Endothelial cell (in vitro differentiated cells): Measurements from ENCODE around the gene WNT8B. TPM values are rescaled to one million over a fixed set of nuclear protein-coding genes. Genes with fewer than 3 reads are reported as not detected.

Experiments used
- DNase-seq: peaks from one replicate; pipeline ENCODE4 v3.0.0; 2021; ENCODE audit warnings: low spot score
- H3K27ac Mint-ChIP-seq: one replicate; pipeline ENCODE4 v1.8.0; 2021; ENCODE audit warnings: mixed read lengths, inconsistent platforms; ENCODE audit not compliant: unreplicated experiment
- H3K27me3 Mint-ChIP-seq: one replicate; pipeline ENCODE4 v1.8.0; 2021; ENCODE audit warnings: mild to moderate bottlenecking, moderate library complexity, mixed read lengths, inconsistent platforms; ENCODE audit not compliant: unreplicated experiment
- H3K36me3 Mint-ChIP-seq: one replicate; pipeline ENCODE4 v1.8.0; 2021; ENCODE audit warnings: mild to moderate bottlenecking, low read depth, mixed read lengths, inconsistent platforms; ENCODE audit not compliant: unreplicated experiment
- H3K4me1 Mint-ChIP-seq: one replicate; pipeline ENCODE4 v1.8.0; 2021; ENCODE audit warnings: mild to moderate bottlenecking, mixed read lengths, inconsistent platforms; ENCODE audit not compliant: unreplicated experiment
- H3K4me3 Mint-ChIP-seq: one replicate; pipeline ENCODE4 v1.8.0; 2021; ENCODE audit warnings: mild to moderate bottlenecking, mixed read lengths, inconsistent platforms; ENCODE audit not compliant: unreplicated experiment
- H3K9me3 Mint-ChIP-seq: one replicate; pipeline ENCODE4 v1.8.0; 2021; ENCODE audit warnings: mixed read lengths, inconsistent platforms; ENCODE audit not compliant: unreplicated experiment
- total RNA-seq: library from RNA; stranded (reverse); fragmentation: NEBNext Ultra II Directional; extraction: Animal tissue kit (Norgen Biotek cat#: 25700); gene quantifications from one replicate; pipeline ENCODE4 v1.2.1, GENCODE V29; 2021; ENCODE audit not compliant: unreplicated experiment
- TF ChIP-seq, protein P1 (sequence below): fragments of 200-600 bp; sonication (generic); IDR thresholded peaks from one replicate; pipeline ENCODE4 v1.5.0; 2021; ENCODE audit warnings: antibody characterized with exemption; ENCODE audit not compliant: unreplicated experiment

Gene WNT8B
- total RNA-seq, 1 donor from 2014 or later, result not detected

DNA sequence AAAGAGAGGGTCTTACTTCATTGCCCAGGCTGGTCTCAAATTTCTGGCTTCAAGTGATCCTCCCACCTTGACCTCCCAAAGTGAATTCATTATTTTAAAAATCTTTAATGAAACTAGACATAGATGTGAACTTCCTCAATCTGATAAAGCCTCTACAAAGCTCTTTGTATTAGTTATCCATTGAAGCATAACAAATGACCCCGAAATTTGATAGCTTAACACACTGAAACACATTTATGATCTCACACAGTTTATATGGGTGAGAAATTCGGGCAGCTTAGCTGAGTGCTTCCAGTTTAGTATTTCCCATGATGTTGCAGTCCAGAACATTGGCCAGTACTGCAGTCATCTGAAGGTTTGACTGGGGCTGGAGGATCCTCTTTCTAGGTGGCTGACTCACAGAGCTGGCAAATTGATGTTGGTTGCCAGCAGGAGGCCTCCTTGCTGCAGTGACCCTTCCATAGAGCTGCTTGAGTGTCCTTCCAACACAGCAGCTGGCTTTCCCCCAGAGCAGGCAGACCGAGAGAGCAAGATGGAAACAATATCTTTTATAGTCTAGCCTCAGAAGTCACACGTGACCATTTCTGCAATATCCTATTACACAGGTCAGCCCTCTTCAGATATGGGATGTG is 16.6 kb upstream of the WNT8B start:
- Mint-ChIP-seq H3K4me3 (no peak overlapping the region), H3K27ac (no peak overlapping the region), H3K9me3 (no peaks in the 10 kb centered on the region), H3K36me3 (no peaks in the 10 kb centered on the region), H3K27me3 (no peaks in the 10 kb centered on the region), H3K4me1 (no peaks in the 10 kb centered on the region)
- TF ChIP-seq, protein P1, sequence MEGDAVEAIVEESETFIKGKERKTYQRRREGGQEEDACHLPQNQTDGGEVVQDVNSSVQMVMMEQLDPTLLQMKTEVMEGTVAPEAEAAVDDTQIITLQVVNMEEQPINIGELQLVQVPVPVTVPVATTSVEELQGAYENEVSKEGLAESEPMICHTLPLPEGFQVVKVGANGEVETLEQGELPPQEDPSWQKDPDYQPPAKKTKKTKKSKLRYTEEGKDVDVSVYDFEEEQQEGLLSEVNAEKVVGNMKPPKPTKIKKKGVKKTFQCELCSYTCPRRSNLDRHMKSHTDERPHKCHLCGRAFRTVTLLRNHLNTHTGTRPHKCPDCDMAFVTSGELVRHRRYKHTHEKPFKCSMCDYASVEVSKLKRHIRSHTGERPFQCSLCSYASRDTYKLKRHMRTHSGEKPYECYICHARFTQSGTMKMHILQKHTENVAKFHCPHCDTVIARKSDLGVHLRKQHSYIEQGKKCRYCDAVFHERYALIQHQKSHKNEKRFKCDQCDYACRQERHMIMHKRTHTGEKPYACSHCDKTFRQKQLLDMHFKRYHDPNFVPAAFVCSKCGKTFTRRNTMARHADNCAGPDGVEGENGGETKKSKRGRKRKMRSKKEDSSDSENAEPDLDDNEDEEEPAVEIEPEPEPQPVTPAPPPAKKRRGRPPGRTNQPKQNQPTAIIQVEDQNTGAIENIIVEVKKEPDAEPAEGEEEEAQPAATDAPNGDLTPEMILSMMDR, result no peak
- no peak for DNase-seq

DNA sequence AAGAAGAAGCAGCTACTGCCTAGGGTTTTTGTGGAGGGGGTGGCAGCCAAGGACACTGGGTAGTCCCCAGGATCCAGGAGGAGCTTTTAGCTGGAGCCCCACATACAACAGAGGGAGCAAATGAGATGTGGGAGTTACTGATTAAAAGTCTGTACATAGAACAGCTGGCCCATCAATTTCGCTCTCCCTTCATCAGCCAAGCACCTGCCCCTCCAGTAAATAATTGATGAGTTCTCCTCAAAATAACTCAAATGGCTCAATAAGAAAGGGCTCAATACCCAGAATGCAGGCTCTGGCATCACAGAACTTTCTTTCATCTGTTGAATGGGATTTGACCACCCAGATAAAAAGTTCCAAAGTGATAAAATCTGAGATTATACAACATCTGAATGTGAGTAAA is 15.1 kb upstream of the WNT8B start:
- no peaks in the 10 kb centered on the region for H3K36me3 Mint-ChIP-seq
- H3K27ac Mint-ChIP-seq, result no peak overlapping the region
- DNase-seq, result no peak
- no peaks in the 10 kb centered on the region for H3K27me3 Mint-ChIP-seq
- H3K4me3 Mint-ChIP-seq, result no peak overlapping the region
- no peaks in the 10 kb centered on the region for H3K4me1 Mint-ChIP-seq
- no peaks in the 10 kb centered on the region for H3K9me3 Mint-ChIP-seq
- TF ChIP-seq, protein P1, result no peak

DNA sequence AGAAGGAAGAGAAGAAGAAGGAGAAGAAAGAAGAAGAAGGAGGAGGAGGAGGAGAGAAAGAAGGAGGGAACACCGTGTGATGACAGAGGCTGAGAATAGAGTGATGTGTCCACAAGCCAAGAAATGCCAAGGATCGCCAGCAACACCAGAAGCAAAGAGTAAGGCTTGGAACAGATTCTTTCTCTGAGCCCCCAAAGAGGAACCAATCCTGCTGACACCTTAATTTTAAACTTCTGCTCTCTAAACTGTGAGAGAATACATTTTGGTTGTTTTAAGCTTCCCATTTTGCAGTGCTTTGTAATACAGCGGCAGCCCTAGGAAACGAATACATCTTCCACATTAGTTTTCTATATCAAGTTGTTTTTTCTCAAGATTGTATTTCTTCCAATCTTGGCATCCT is 13.9 kb upstream of the WNT8B start:
- TF ChIP-seq, protein P1, result no peak
- H3K36me3 Mint-ChIP-seq, result no peaks in the 10 kb centered on the region
- no peak overlapping the region for H3K4me3 Mint-ChIP-seq
- no peak overlapping the region for H3K27ac Mint-ChIP-seq
- H3K9me3 Mint-ChIP-seq, result no peaks in the 10 kb centered on the region
- H3K27me3 Mint-ChIP-seq, result no peaks in the 10 kb centered on the region
- no peaks in the 10 kb centered on the region for H3K4me1 Mint-ChIP-seq
- DNase-seq, result no peak

DNA sequence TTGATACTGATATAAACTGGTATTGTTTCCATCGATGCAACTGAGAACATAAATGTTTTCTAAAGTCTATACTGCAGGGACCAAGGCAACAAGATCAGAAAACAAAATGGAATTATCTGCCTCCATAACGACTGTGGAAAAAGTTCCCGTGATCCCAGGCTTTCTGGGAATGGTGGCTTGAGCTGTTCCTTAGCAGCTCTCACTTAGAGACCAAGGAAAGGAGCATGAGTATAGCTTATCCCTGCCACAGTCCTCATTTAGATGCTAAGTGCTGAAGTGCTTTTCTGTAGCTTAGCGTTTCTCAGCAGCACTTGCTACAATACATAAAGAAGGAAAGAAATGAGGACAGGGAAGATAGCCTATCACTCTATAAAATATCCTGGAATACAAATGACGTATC is 5.5 kb downstream of the WNT8B start:
- Mint-ChIP-seq H3K36me3 (no peaks in the 10 kb centered on the region), H3K9me3 (no peaks in the 10 kb centered on the region), H3K4me1 (no peaks in the 10 kb centered on the region), H3K27me3 (no peaks in the 10 kb centered on the region), H3K4me3 (no peak overlapping the region), H3K27ac (no peak overlapping the region)
- DNase-seq, result no peak
- TF ChIP-seq, protein P1, result no peak

DNA sequence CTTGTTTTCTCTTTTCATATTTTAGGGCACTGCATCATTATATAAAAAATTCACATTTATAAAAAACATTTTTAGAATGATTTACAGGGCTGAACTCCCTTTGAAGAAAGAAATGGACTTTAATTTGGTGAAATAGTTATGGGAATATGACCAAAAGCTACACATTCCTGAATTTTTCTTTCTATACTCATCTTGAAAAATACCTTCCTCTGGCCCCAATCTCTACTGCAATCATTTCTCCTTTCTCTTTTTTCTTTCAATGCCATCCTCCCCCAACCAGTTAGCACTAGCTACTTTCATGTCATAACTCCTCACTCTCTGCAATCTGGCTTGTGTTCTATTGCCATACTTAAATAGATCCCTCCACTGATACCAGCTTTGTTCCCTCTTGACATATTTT is 6.2 kb downstream of the WNT8B start:
- TF ChIP-seq, protein P1, result no peak
- H3K36me3 Mint-ChIP-seq, result no peaks in the 10 kb centered on the region
- no peaks in the 10 kb centered on the region for H3K4me1 Mint-ChIP-seq
- no peak for DNase-seq
- H3K9me3 Mint-ChIP-seq, result no peaks in the 10 kb centered on the region
- no peak overlapping the region for H3K4me3 Mint-ChIP-seq
- H3K27ac Mint-ChIP-seq, result no peak overlapping the region
- no peaks in the 10 kb centered on the region for H3K27me3 Mint-ChIP-seq
